ENCODE measurements around the gene BANK1.

Gene BANK1

GRCh38 chr4:101818362-101818761 is 27.8 kb downstream of the BANK1 start:
- no peak for DNase-seq (ENCODE audit: low read depth in 2 of 3, low spot score in 2 of 3)

- no peak for DNase-seq (ENCODE audit: low read depth in 2 of 3, low spot score in 2 of 3)
These were observed 33.3 kb downstream of the BANK1 start for GRCh38 chr4:101823864-101824263.

- DNase-seq (ENCODE audit: low read depth in 2 of 3, low spot score in 2 of 3) = no peak
These were observed 34.0 kb downstream of the BANK1 start for GRCh38 chr4:101824500-101824899.

GRCh38 chr4:101825953-101826352 is 35.4 kb downstream of the BANK1 start:
- DNase-seq (ENCODE audit: low read depth in 2 of 3, low spot score in 2 of 3) = no peak

GRCh38 chr4:101831816-101832215 is 41.3 kb downstream of the BANK1 start:
- no peak for DNase-seq (ENCODE audit: low read depth in 2 of 3, low spot score in 2 of 3)

GRCh38 chr4:101833480-101833879 is 43.0 kb downstream of the BANK1 start:
- no peak for DNase-seq (ENCODE audit: low read depth in 2 of 3, low spot score in 2 of 3)

GRCh38 chr4:101835121-101835904 is 44.8 kb downstream of the BANK1 start:
- DNase-seq (ENCODE audit: low read depth in 2 of 3, low spot score in 2 of 3) = no peak

GRCh38 chr4:101843054-101843453 is 52.5 kb downstream of the BANK1 start:
- DNase-seq (ENCODE audit: low read depth in 2 of 3, low spot score in 2 of 3) = no peak

- no peak for DNase-seq (ENCODE audit: low read depth in 2 of 3, low spot score in 2 of 3)
These were observed 56.0 kb downstream of the BANK1 start for GRCh38 chr4:101846550-101846949.

GRCh38 chr4:101850698-101851097 is 60.2 kb downstream of the BANK1 start:
- DNase-seq (ENCODE audit: low read depth in 2 of 3, low spot score in 2 of 3) = no peak

GRCh38 chr4:101851672-101852071 is 61.1 kb downstream of the BANK1 start:
- no peak for DNase-seq (ENCODE audit: low read depth in 2 of 3, low spot score in 2 of 3)

- no peak for DNase-seq (ENCODE audit: low read depth in 2 of 3, low spot score in 2 of 3)
These were observed 62.5 kb downstream of the BANK1 start for GRCh38 chr4:101853028-101853427.

GRCh38 chr4:101853691-101854090 is 63.2 kb downstream of the BANK1 start:
- no peak for DNase-seq (ENCODE audit: low read depth in 2 of 3, low spot score in 2 of 3)

- DNase-seq (ENCODE audit: low read depth in 2 of 3, low spot score in 2 of 3) = no peak
These were observed 64.7 kb downstream of the BANK1 start for GRCh38 chr4:101855239-101855638.

- no peak for DNase-seq (ENCODE audit: low read depth in 2 of 3, low spot score in 2 of 3)
These were observed 65.6 kb downstream of the BANK1 start for GRCh38 chr4:101856149-101856548.

GRCh38 chr4:101857176-101857575 is 66.6 kb downstream of the BANK1 start:
- no peak for DNase-seq (ENCODE audit: low read depth in 2 of 3, low spot score in 2 of 3)

GRCh38 chr4:101858641-101859040 is 68.1 kb downstream of the BANK1 start:
- no peak for DNase-seq (ENCODE audit: low read depth in 2 of 3, low spot score in 2 of 3)

- no peak for DNase-seq (ENCODE audit: low read depth in 2 of 3, low spot score in 2 of 3)
These were observed 72.1 kb downstream of the BANK1 start for GRCh38 chr4:101862595-101862994.

- DNase-seq (ENCODE audit: low read depth in 2 of 3, low spot score in 2 of 3) = no peak
These were observed 74.1 kb downstream of the BANK1 start for GRCh38 chr4:101864660-101865059.

GRCh38 chr4:101865501-101866062 is 75.1 kb downstream of the BANK1 start:
- DNase-seq (ENCODE audit: low read depth in 2 of 3, low spot score in 2 of 3) = no peak

- DNase-seq (ENCODE audit: low read depth in 2 of 3, low spot score in 2 of 3) = no peak
These were observed 80.3 kb downstream of the BANK1 start for GRCh38 chr4:101870874-101871273.

GRCh38 chr4:101871962-101872676 is 81.6 kb downstream of the BANK1 start:
- DNase-seq (ENCODE audit: low read depth in 2 of 3, low spot score in 2 of 3) = no peak
